ENCODE results near the gene CACFD1.

CACFD1 gene

DNA sequence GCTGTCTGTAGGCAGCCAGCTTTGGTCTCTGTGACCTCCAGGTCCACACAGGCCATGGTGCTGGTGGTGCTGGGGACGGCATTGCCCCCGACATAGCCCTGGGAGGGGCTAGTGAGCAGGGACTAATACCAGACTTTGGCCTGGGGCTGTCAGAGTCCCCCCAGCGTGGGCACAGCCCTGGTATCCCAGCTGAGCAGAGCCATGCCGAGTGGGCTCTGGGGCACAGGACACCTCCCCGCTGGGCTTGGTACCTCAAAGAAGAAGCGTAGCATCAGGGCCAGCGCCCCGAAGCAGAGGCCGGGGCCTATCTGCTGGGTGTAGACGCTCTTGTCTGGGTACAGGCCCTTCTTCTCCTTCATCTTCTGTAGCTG is 55.4 kb downstream of the CACFD1 start:
- no peak overlapping the region for H3K27ac ChIP-seq (ENCODE audit: extremely low read depth, low read depth, low read length)
- POLR2A ChIA-PET = no interaction called here
- no peaks in the 10 kb centered on the region for H3K9me3 ChIP-seq (ENCODE audit: control insufficient read depth, insufficient read depth, low read depth, low read length)
- no peak overlapping the region for H3K4me3 ChIP-seq (ENCODE audit: low read depth, low read length)
- H3K36me3 ChIP-seq (ENCODE audit: control insufficient read depth in 2 of 2, insufficient read depth in 1 of 2, low read length in 2 of 2) = no peaks in the 10 kb centered on the region
- H3K4me1 ChIP-seq (ENCODE audit: control insufficient read depth, insufficient read depth, low read length) = no peaks in the 10 kb centered on the region
- TF ChIP-seq ZBTB48 (tag by site-specific recombination; IDR thresholded peaks at IDR 0.05) (no peak), ZNF146 (tag by site-specific recombination; IDR thresholded peaks at IDR 0.05) (no peak), ZNF404 (tag by site-specific recombination; IDR thresholded peaks at IDR 0.05) (no peak), ZNF416 (tag by site-specific recombination; IDR thresholded peaks at IDR 0.05) (no peak), ZNF585B (tag by site-specific recombination; IDR thresholded peaks at IDR 0.05) (no peak), ZNF677 (tag by site-specific recombination; IDR thresholded peaks at IDR 0.05) (no peak), ZNF174 (tag by site-specific recombination; IDR thresholded peaks at IDR 0.05) (no peak), MEIS1 (CRISPR knock-in tag; IDR thresholded peaks at IDR 0.05; ENCODE audit: borderline replicate concordance) (no peak), PRDM6 (tag by site-specific recombination; IDR thresholded peaks at IDR 0.05) (no peak), ZNF274 (IDR thresholded peaks at IDR 0.05; ENCODE audit: low read length) (no peak), ZNF274 (tag by site-specific recombination; IDR thresholded peaks at IDR 0.05; ENCODE audit: borderline replicate concordance) (no peak), ZNF473 (tag by site-specific recombination; IDR thresholded peaks at IDR 0.05) (no peak), REPIN1 (tag by site-specific recombination; IDR thresholded peaks at IDR 0.05; ENCODE audit: low read depth) (no peak), ZNF510 (tag by site-specific recombination; IDR thresholded peaks at IDR 0.05; ENCODE audit: insufficient replicate concordance) (no peak), ZNF280C (tag by site-specific recombination; IDR thresholded peaks at IDR 0.05) (no peak), ZNF37A (tag by site-specific recombination; IDR thresholded peaks at IDR 0.05) (no peak), ZFP3 (tag by site-specific recombination; IDR thresholded peaks at IDR 0.05; ENCODE audit: low read depth) (no peak), ZNF544 (tag by site-specific recombination; IDR thresholded peaks at IDR 0.05) (no peak), ZBTB17 (tag by site-specific recombination; IDR thresholded peaks at IDR 0.05) (no peak)
- TF ChIP-seq, protein P1, sequence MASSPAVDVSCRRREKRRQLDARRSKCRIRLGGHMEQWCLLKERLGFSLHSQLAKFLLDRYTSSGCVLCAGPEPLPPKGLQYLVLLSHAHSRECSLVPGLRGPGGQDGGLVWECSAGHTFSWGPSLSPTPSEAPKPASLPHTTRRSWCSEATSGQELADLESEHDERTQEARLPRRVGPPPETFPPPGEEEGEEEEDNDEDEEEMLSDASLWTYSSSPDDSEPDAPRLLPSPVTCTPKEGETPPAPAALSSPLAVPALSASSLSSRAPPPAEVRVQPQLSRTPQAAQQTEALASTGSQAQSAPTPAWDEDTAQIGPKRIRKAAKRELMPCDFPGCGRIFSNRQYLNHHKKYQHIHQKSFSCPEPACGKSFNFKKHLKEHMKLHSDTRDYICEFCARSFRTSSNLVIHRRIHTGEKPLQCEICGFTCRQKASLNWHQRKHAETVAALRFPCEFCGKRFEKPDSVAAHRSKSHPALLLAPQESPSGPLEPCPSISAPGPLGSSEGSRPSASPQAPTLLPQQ (tag by site-specific recombination; IDR thresholded peaks at IDR 0.05) = no peak
- TF ChIP-seq, protein P2, sequence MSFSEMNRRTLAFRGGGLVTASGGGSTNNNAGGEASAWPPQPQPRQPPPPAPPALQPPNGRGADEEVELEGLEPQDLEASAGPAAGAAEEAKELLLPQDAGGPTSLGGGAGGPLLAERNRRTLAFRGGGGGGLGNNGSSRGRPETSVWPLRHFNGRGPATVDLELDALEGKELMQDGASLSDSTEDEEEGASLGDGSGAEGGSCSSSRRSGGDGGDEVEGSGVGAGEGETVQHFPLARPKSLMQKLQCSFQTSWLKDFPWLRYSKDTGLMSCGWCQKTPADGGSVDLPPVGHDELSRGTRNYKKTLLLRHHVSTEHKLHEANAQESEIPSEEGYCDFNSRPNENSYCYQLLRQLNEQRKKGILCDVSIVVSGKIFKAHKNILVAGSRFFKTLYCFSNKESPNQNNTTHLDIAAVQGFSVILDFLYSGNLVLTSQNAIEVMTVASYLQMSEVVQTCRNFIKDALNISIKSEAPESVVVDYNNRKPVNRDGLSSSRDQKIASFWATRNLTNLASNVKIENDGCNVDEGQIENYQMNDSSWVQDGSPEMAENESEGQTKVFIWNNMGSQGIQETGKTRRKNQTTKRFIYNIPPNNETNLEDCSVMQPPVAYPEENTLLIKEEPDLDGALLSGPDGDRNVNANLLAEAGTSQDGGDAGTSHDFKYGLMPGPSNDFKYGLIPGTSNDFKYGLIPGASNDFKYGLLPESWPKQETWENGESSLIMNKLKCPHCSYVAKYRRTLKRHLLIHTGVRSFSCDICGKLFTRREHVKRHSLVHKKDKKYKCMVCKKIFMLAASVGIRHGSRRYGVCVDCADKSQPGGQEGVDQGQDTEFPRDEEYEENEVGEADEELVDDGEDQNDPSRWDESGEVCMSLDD (tag by site-specific recombination; IDR thresholded peaks at IDR 0.05) = no peak
- CTCF ChIA-PET = interaction anchor here (1.2 kb wide), 1 partner anchor 29 kb away, joined by 4 read pairs; no protein-coding TSS in a partner anchor
